Subcutaneous abdominal adipose tissue (tissue), 5 donors: ENCODE measurements around the gene LCE2B.
"Not testable (repeated sequence)": the region's sequence is repeated elsewhere in the genome, so short reads cannot be mapped to it uniquely, and the experiment has no call there.

ENCODE experiments used
- H3K27ac ChIP-seq: one replicate; pipeline ENCODE4 v1.7.0; 2013; ENCODE audit warnings: low read depth, mild to moderate bottlenecking, inconsistent platforms, low read length, moderate library complexity
- H3K27me3 ChIP-seq, 5 donors: one replicate each; pipeline ENCODE4 v1.7.0; 2013; ENCODE audit warnings: low read length in 5 of 5, inconsistent platforms in 1 of 5; ENCODE audit not compliant: control insufficient read depth in 5 of 5, insufficient read depth in 4 of 5
- H3K36me3 ChIP-seq, 5 donors: one replicate each; pipeline ENCODE4 v1.7.0; 2013; ENCODE audit warnings: low read length in 5 of 5; ENCODE audit not compliant: control insufficient read depth in 5 of 5, insufficient read depth in 5 of 5
- H3K4me1 ChIP-seq, 5 donors: one replicate each; pipeline ENCODE4 v1.7.0; 2013; ENCODE audit warnings: low read length in 5 of 5, mild to moderate bottlenecking in 3 of 5, moderate library complexity in 1 of 5; ENCODE audit not compliant: control insufficient read depth in 5 of 5, insufficient read depth in 5 of 5
- H3K4me3 ChIP-seq, 5 donors: one replicate each; pipeline ENCODE4 v1.7.0; 2013; ENCODE audit warnings: low read length in 5 of 5, low read depth in 1 of 5
- H3K9ac ChIP-seq, 5 donors: one replicate each; pipeline ENCODE4 v1.7.0; 2013; ENCODE audit warnings: low read length in 5 of 5, mild to moderate bottlenecking in 4 of 5, moderate library complexity in 3 of 5
- H3K9me3 ChIP-seq, 5 donors: one replicate each; pipeline ENCODE4 v1.7.0; 2013; ENCODE audit warnings: low read length in 5 of 5; ENCODE audit not compliant: control insufficient read depth in 5 of 5
- donor health status: healthy.
- donor health status: healthy.
- donor health status: healthy.
- donor health status: healthy.
- donor health status: healthy.

The LCE2B gene

DNA sequence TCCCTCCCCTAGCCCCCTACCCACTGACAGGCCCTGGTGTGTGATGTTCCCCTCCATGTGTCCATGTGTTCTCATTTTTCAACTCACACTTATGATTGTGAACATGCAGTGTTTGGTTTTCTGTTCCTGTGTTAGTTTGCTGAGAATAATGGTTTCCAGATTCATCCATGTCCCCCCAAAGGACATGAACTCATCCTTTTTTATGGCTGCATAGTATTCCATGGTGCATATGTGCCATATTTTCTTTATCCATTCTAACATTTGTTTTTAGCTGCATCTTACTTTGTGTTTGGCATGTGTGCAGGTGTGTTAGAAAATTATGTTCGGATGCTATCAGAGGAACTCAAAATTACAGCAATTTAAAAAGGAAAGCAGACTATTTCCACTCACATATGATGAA, 19.8 kb upstream of the LCE2B start:
- H3K36me3 ChIP-seq, H3K27ac ChIP-seq, H3K9ac ChIP-seq, H3K27me3 ChIP-seq, H3K4me3 ChIP-seq, H3K4me1 ChIP-seq, H3K9me3 ChIP-seq: not testable (repeated sequence)

DNA sequence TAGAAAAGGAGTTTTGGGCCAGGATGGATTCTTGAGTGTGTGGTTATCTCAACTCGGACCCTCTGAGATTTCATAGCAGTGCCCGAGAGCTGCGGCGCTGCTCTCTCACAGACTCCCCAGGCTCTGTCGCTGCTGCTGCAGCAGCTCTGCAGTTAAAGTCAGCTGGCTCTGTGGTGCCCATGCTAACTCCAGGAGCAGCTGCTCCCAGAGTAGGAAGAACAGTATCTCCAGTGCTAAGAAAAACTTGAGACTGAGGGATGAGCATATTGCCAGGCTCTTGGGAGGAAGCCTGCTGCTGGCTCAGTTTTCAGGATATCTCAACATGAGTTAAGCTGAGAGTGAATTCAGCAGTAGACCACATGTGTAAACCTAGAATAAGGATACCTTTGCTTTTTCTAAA, 18.3 kb upstream of the LCE2B start:
- Histone ChIP-seq H3K36me3 (no peaks in the 10 kb centered on the region), H3K4me3 (no peak overlapping the region), H3K9me3 (no peaks in the 10 kb centered on the region), H3K4me1 (no peaks in the 10 kb centered on the region), H3K9ac (no peak overlapping the region), H3K27ac (no peak overlapping the region), H3K27me3 (peaks cover 0 to 7% (median 0%) of the 10 kb centered on the region in 5 donors)

GRCh38 chr1:152673016-152673415, 12.9 kb upstream of the LCE2B start:
- no peaks in the 10 kb centered on the region for H3K36me3 ChIP-seq
- H3K27me3 ChIP-seq = peaks cover 0 to 4% (median 0%) of the 10 kb centered on the region in 5 donors
- no peak overlapping the region for H3K4me3 ChIP-seq
- H3K27ac ChIP-seq = no peak overlapping the region
- no peaks in the 10 kb centered on the region for H3K4me1 ChIP-seq
- H3K9ac ChIP-seq = no peak overlapping the region
- no peaks in the 10 kb centered on the region for H3K9me3 ChIP-seq

- not testable (repeated sequence) for H3K27me3 ChIP-seq, H3K9me3 ChIP-seq, H3K4me3 ChIP-seq, H3K9ac ChIP-seq, H3K27ac ChIP-seq, H3K36me3 ChIP-seq, H3K4me1 ChIP-seq
Measured at GRCh38 chr1:152674983-152675382, 10.9 kb upstream of the LCE2B start, which contains the start of gene LCE2C. TSS of gene LCE2C (plus strand) at chr1:152675279. CDS start at chr1:152676016, 737 bp downstream.

GRCh38 chr1:152679459-152679858, 6.5 kb upstream of the LCE2B start:
- Histone ChIP-seq H3K27me3 (peaks cover 0 to 4% (median 3%) of the 10 kb centered on the region in 5 donors), H3K27ac (no peak overlapping the region), H3K9me3 (peaks cover 0 to 5% (median 0%) of the 10 kb centered on the region in 5 donors), H3K4me3 (no peak overlapping the region), H3K4me1 (peaks cover 0 to 3% (median 0%) of the 10 kb centered on the region in 5 donors), H3K36me3 (no peaks in the 10 kb centered on the region), H3K9ac (no peak overlapping the region)

- Histone ChIP-seq H3K27ac (no peak overlapping the region), H3K4me3 (no peak overlapping the region), H3K9me3 (peaks cover 0 to 5% (median 0%) of the 10 kb centered on the region in 5 donors), H3K36me3 (no peaks in the 10 kb centered on the region), H3K4me1 (peaks cover 0 to 3% (median 0%) of the 10 kb centered on the region in 5 donors), H3K9ac (no peak overlapping the region), H3K27me3 (peaks cover 0 to 4% (median 3%) of the 10 kb centered on the region in 5 donors)
Measured at GRCh38 chr1:152681616-152682015, 4.3 kb upstream of the LCE2B start.

- Histone ChIP-seq H3K27ac (no peak overlapping the region), H3K9me3 (peaks cover 0 to 5% (median 0%) of the 10 kb centered on the region in 5 donors), H3K9ac (no peak overlapping the region), H3K27me3 (peaks cover 0 to 4% (median 3%) of the 10 kb centered on the region in 5 donors), H3K4me3 (no peak overlapping the region), H3K36me3 (no peaks in the 10 kb centered on the region), H3K4me1 (peaks cover 0 to 3% (median 0%) of the 10 kb centered on the region in 5 donors)
Measured at GRCh38 chr1:152683846-152684245, 2.1 kb upstream of the LCE2B start.

DNA sequence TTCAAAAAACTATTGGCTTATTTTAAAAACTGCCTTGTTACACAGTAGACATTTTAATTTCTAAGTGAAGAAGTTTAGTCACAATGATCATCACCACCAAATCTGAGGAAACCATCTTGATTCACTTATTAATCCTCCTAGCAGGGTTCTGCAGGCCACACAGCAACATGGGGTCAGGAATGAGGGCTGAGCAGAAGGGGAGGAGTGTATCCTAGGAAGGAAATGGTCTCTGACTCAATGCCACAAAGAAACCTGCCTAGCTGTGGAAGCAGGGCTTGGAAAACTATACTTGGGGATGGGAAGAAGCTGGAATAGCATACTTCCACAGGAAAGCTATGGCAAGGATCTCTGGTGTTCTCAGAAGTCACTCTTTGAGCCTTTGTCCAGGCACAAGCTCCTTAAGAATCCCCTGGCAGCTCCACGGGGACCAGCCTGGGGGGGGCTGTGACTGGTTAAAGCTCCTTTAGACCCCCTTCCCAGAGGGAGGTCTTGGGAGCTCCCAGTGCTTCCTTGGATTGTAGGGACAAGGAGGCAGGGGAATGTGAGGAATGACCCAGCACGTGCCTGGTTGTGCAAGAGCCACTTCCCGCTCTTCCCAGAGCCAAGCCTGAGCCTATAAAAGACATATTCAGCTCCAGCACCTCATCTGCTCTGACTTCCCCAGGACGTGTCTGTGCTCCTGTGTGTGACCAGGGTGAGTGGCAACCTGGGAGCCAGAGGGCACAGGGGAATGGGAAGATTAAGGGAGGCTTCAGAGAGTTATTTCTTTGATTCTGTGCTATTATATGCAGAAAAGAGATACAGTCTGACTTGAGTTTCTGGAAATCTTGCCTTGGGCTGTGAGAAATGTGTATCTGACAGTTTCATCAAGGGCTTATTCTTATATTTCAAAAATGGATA, 12.0 kb downstream of the LCE2B start, which contains the start of gene LCE2A:
TSS of gene LCE2A (plus strand) at position 645 of the 900 bp plus-strand sequence. CDS start 557 bp downstream, outside the sequence.
- Histone ChIP-seq H3K4me3 (no peak within 1 kb of the TSS), H3K9ac (no peak within 1 kb of the TSS), H3K27me3 (no peaks in the 10 kb centered on the region), H3K27ac (no peak within 1 kb of the TSS), H3K9me3 (peaks cover 0 to 2% (median 0%) of the 10 kb centered on the region in 5 donors), H3K4me1 (no peaks in the 10 kb centered on the region), H3K36me3 (no peaks in the 10 kb centered on the region)

DNA sequence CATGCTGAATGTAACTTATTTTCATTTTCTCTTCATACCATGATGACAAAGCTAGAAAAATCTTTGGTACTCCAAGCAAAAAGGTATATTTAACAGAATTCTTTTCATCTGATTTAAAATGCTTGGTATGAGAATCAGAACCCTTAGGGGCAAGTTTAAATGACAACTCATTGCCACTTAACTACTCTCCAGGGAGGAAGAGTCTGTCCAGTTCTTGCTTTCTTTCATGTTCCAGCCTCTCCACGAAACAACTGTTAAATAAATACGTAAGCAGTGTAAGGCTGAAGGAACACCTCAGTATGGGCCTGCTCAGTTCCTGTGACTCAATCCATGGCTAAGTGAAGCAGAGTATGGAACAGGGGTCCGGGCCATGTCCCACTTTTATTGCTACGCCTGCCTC, 13.8 kb downstream of the LCE2B start:
- H3K27me3 ChIP-seq = no peaks in the 10 kb centered on the region
- no peaks in the 10 kb centered on the region for H3K4me1 ChIP-seq
- no peak overlapping the region for H3K9ac ChIP-seq
- peaks cover 0 to 10% (median 2%) of the 10 kb centered on the region in 5 donors for H3K9me3 ChIP-seq
- no peaks in the 10 kb centered on the region for H3K36me3 ChIP-seq
- no peak overlapping the region for H3K27ac ChIP-seq
- no peak overlapping the region for H3K4me3 ChIP-seq

GRCh38 chr1:152707860-152708259, 21.9 kb downstream of the LCE2B start, which contains the start of gene LCE4A:
TSS of gene LCE4A (plus strand) at chr1:152708160. CDS start at chr1:152709076, 916 bp downstream.
- H3K4me1 ChIP-seq = no peaks in the 10 kb centered on the region
- no peak within 1 kb of the TSS for H3K4me3 ChIP-seq
- H3K9me3 ChIP-seq = peaks cover 0 to 8% (median 2%) of the 10 kb centered on the region in 5 donors
- H3K9ac ChIP-seq = no peak within 1 kb of the TSS
- no peaks in the 10 kb centered on the region for H3K36me3 ChIP-seq
- peaks cover 0 to 4% (median 0%) of the 10 kb centered on the region in 5 donors for H3K27me3 ChIP-seq
- H3K27ac ChIP-seq = no peak within 1 kb of the TSS
